Vagina (tissue), 2 donors: Measurements from ENCODE around the gene KLHL6. TPM values are rescaled to one million over a fixed set of nuclear protein-coding genes. Genes with fewer than 3 reads are reported as not detected.
"Not testable (repeated sequence)": the region's sequence is repeated elsewhere in the genome, so short reads cannot be mapped to it uniquely, and the experiment has no call there.

ENCODE experiments used
- DNase-seq, 2 donors: peaks; one replicate each; pipeline ENCODE4 v3.0.0-alpha.2; 2017; ENCODE audit errors: extremely low spot score in 2 of 2
- H3K27ac ChIP-seq: fragments of 200-600 bp; sonication (generic); one replicate; pipeline ENCODE4 v1.5.1; 2019
- H3K27me3 ChIP-seq: fragments of 200-600 bp; sonication (generic); one replicate; pipeline ENCODE4 v1.5.1; 2019
- H3K36me3 ChIP-seq, 2 donors: fragments of 200-600 bp; sonication (generic); one replicate each; pipeline ENCODE4 v1.5.1; 2017 to 2019
- H3K4me1 ChIP-seq: fragments of 200-600 bp; sonication (generic); one replicate; pipeline ENCODE4 v1.5.1; 2019
- H3K4me3 ChIP-seq, 2 donors: fragments of 200-600 bp; sonication (generic); 1 replicate in 1 of 2; 2 replicates in 1 of 2; pipeline ENCODE4 v1.5.1; 2016 to 2019
- H3K9me3 ChIP-seq: fragments of 200-600 bp; sonication (generic); one replicate; pipeline ENCODE4 v1.5.1; 2019
- CTCF ChIP-seq, 3 experiments: fragments of 450-650 bp in 2 of 3; fragments of 200-600 bp in 1 of 3; sonication (generic) in 1 of 3; IDR thresholded peaks; one replicate each; pipeline ENCODE4 v1.5.1; 2017 to 2019; ENCODE audit warnings: antibody characterized with exemption in 3 of 3, mild to moderate bottlenecking in 2 of 3, moderate library complexity in 2 of 3
- POLR2A ChIP-seq, 2 donors: fragments of 450-650 bp; IDR thresholded peaks; one replicate each; pipeline ENCODE4 v1.6.1; 2017; ENCODE audit warnings: antibody characterized with exemption in 2 of 2, mild to moderate bottlenecking in 2 of 2, moderate library complexity in 2 of 2
- POLR2AphosphoS5 ChIP-seq, 2 donors: sonication (generic); formaldehyde crosslinking; IDR thresholded peaks; one replicate each; pipeline ENCODE4 v1.9.0; 2017; ENCODE audit warnings: antibody characterized with exemption in 2 of 2, mild to moderate bottlenecking in 2 of 2, low read depth in 1 of 2; ENCODE audit not compliant: insufficient read depth in 1 of 2
- intact Hi-C: fragments of 100-400 bp; cut with DNase I; formaldehyde crosslinking; loops from one replicate; pipeline ENCODE4 v1.15.1; 2023
- total RNA-seq: library from RNA; depleted of rRNA; stranded (reverse); fragments of >200 nt; gene quantifications from one replicate; pipeline ENCODE4 v1.2.3, GENCODE V29; 2016

KLHL6 gene
- total RNA-seq, 1 donor from 2014 or later = 1.7 TPM

- Histone ChIP-seq H3K9me3 (no peaks in the 10 kb centered on the region), H3K27me3 (no peaks in the 10 kb centered on the region), H3K4me1 (no peaks in the 10 kb centered on the region), H3K36me3 (no peaks in the 10 kb centered on the region), H3K27ac (no peak overlapping the region), H3K4me3 (no peak overlapping the region)
- no peak for TF ChIP-seq POLR2A (IDR thresholded peaks at IDR 0.05)
- TF ChIP-seq POLR2AphosphoS5 (IDR thresholded peaks at IDR 0.05; ENCODE audit: insufficient read depth in 1 of 2, low read depth in 1 of 2) = no peak
- TF ChIP-seq CTCF (IDR thresholded peaks at IDR 0.05) = no peak
- intact Hi-C loops = no loop called here
- DNase-seq = no peak
These were observed 39.3 kb downstream of the KLHL6 start for GRCh38 chr3:183515968-183516851.

GRCh38 chr3:183514021-183514420, 41.5 kb downstream of the KLHL6 start:
- H3K4me1 ChIP-seq = no peaks in the 10 kb centered on the region
- no peaks in the 10 kb centered on the region for H3K27me3 ChIP-seq
- H3K36me3 ChIP-seq = no peaks in the 10 kb centered on the region
- no peak overlapping the region for H3K27ac ChIP-seq
- H3K9me3 ChIP-seq = no peaks in the 10 kb centered on the region
- no peak for TF ChIP-seq POLR2A (IDR thresholded peaks at IDR 0.05)
- H3K4me3 ChIP-seq = no peak overlapping the region
- DNase-seq = no peak
- intact Hi-C loops = no loop called here

GRCh38 chr3:183513046-183513706, 42.3 kb downstream of the KLHL6 start:
- Histone ChIP-seq H3K9me3 (no peaks in the 10 kb centered on the region), H3K4me3 (no peak overlapping the region), H3K27me3 (no peaks in the 10 kb centered on the region), H3K4me1 (no peaks in the 10 kb centered on the region), H3K36me3 (no peaks in the 10 kb centered on the region), H3K27ac (no peak overlapping the region)
- no peak for DNase-seq
- TF ChIP-seq POLR2AphosphoS5 (IDR thresholded peaks at IDR 0.05; ENCODE audit: insufficient read depth in 1 of 2, low read depth in 1 of 2) = no peak
- no peak for TF ChIP-seq POLR2A (IDR thresholded peaks at IDR 0.05)
- no peak for TF ChIP-seq CTCF (IDR thresholded peaks at IDR 0.05)
- intact Hi-C loops = no loop called here

- intact Hi-C loops, H3K9me3 ChIP-seq, H3K27ac ChIP-seq, H3K27me3 ChIP-seq, H3K4me3 ChIP-seq, H3K36me3 ChIP-seq, DNase-seq, H3K4me1 ChIP-seq: not testable (repeated sequence)
These were observed 44.0 kb downstream of the KLHL6 start for GRCh38 chr3:183511286-183512131.

- Histone ChIP-seq H3K27ac (no peak overlapping the region), H3K4me3 (no peak overlapping the region), H3K36me3 (no peaks in the 10 kb centered on the region), H3K27me3 (no peaks in the 10 kb centered on the region), H3K4me1 (no peaks in the 10 kb centered on the region), H3K9me3 (no peaks in the 10 kb centered on the region)
- no peak for TF ChIP-seq CTCF (IDR thresholded peaks at IDR 0.05)
- TF ChIP-seq POLR2AphosphoS5 (IDR thresholded peaks at IDR 0.05; ENCODE audit: insufficient read depth in 1 of 2, low read depth in 1 of 2) = no peak
- no peak for TF ChIP-seq POLR2A (IDR thresholded peaks at IDR 0.05)
- intact Hi-C loops = no loop called here
- no peak for DNase-seq
These were observed 46.7 kb downstream of the KLHL6 start for GRCh38 chr3:183508821-183509220.
